GM10266 (cell line): ENCODE data around the gene CENPM.

ENCODE experiments used
- DNase-seq: peaks from one replicate; pipeline ENCODE4 v3.0.0; 2012; ENCODE audit errors: extremely low spot score
- CTCF ChIP-seq: IDR thresholded peaks from 2 replicates; pipeline ENCODE4 v1.5.1; 2012; ENCODE audit warnings: mild to moderate bottlenecking, low read depth; ENCODE audit not compliant: control insufficient read depth, insufficient read depth; ENCODE audit errors: missing control alignments

Gene CENPM

GRCh38 chr22:41891407-41891806 lies 55.5 kb downstream of the CENPM start:
- no peak for DNase-seq
- no peak for TF ChIP-seq CTCF
